GM10847 (cell line): ENCODE results near the gene ADM2.

Experiments used
- POLR2A ChIP-seq: IDR thresholded peaks from 2 replicates; pipeline ENCODE4 v1.6.1; 2011; ENCODE audit not compliant: insufficient read length; ENCODE audit errors: extremely low read depth

Gene ADM2

GRCh38 chr22:50471962-50472361, 9.4 kb upstream of the ADM2 start:
- no peak for TF ChIP-seq POLR2A

GRCh38 chr22:50473088-50473487, 8.3 kb upstream of the ADM2 start:
- no peak for TF ChIP-seq POLR2A

GRCh38 chr22:50473855-50474671, 7.3 kb upstream of the ADM2 start:
- no peak for TF ChIP-seq POLR2A

- peak; percentile 36 for TF ChIP-seq POLR2A
Measured at GRCh38 chr22:50474710-50475651, 6.4 kb upstream of the ADM2 start, which contains the start of gene SBF1. Gene SBF1 (minus strand): TSS chr22:50475035. CDS start chr22:50474840, 195 bp downstream.

- TF ChIP-seq POLR2A, result no peak
Measured at GRCh38 chr22:50475652-50476002, 5.7 kb upstream of the ADM2 start.

- no peak for TF ChIP-seq POLR2A
Measured at GRCh38 chr22:50476868-50477267, 4.5 kb upstream of the ADM2 start.

- TF ChIP-seq POLR2A, result no peak
Measured at GRCh38 chr22:50477923-50478322, 3.4 kb upstream of the ADM2 start.

- TF ChIP-seq POLR2A, result no peak
Measured at GRCh38 chr22:50479721-50480120, 1.6 kb upstream of the ADM2 start.

- no peak for TF ChIP-seq POLR2A
Measured at GRCh38 chr22:50481045-50481439, 301 bp upstream of the ADM2 start.

- no peak for TF ChIP-seq POLR2A
Measured at GRCh38 chr22:50482107-50483074, 1.0 kb downstream of the ADM2 start.

GRCh38 chr22:50483106-50483505, 1.8 kb downstream of the ADM2 start:
- no peak for TF ChIP-seq POLR2A

- no peak for TF ChIP-seq POLR2A
Measured at GRCh38 chr22:50483556-50483955, 2.2 kb downstream of the ADM2 start.

GRCh38 chr22:50483977-50484853, 2.9 kb downstream of the ADM2 start:
- TF ChIP-seq POLR2A, result no peak

GRCh38 chr22:50485221-50486131, 4.1 kb downstream of the ADM2 start:
- no peak for TF ChIP-seq POLR2A
